Activated gamma-delta T cell (primary cell): ENCODE results near the gene MUS81.

Experiments
- DNase-seq: peaks from one replicate; lab custom pipeline; 2025; lab: John Stamatoyannopoulos, UW

Gene MUS81

GRCh38 chr11:65861165-65861505 lies 902 bp downstream of the MUS81 start:
- no peak for DNase-seq

DNA sequence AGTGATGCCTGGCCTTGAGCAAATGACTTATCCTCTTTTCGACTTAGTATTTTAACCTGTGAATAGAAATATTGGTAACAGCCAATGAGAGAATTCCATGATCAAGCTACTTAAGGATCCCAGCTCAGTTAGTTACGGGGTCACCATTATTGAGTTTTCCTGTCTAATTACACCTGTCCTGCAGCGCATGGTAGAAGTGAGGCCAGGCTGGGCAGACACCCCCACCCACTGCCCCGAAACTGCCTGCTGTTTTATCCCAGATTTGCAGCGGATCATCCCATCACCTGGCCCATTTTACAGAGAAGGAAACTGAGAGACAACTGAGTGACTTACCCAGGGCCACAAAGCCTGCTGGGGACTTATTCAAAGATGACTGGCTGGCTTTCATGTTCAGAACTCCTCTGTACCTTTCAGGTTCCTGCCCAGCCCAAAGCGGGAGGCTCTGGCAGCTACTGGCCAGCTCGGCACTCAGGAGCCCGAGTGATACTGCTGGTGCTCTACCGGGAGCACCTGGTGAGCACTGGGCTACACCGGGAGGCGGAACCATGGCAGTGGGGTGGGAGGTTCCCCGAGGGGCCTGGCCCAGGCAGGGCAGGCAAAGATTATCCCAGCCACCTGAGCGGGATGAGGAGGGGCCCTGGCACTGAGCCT lies 1.4 kb downstream of the MUS81 start:
- no peak for DNase-seq

- no peak for DNase-seq
Measured at GRCh38 chr11:65862191-65862735, 2.0 kb downstream of the MUS81 start.

GRCh38 chr11:65862941-65863888 lies 3.0 kb downstream of the MUS81 start:
- DNase-seq = no peak

DNA sequence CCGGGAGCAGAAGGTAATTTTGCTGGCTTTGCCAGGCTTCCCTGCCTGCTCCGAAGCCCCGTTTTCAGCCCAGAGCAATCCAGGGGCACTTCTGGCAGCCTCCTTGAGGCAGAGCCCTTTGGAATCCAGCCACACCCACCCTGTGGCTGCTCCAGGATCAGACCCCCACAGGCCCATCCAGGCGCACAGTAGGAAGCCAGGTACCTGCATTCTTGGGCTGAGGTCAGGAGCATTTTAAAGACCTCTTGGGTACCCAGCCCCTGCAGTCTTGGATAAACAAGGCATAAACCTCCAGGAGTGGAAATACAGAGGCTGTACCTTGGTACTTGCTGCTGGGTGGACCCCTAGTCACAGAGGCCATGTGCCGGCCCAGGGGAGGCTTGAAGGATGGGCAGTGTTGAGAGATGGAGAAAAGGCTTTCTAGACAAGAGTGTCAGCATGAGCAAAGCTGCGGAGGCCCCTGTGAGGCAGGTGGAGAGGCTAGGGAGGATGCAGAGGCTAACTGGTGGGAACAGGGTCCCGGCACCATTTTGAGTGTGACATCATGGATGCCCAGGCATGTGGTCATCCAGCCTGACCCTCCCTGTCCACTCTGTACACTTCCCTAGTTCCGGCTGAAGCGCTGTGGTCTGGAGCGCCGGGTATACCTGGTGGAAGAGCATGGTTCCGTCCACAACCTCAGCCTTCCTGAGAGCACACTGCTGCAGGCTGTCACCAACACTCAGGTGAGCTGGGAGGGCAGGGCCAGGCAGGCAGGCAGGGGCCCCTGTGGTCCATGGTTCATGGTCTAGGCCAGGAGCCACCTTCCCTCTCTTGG lies 3.9 kb downstream of the MUS81 start:
- DNase-seq = no peak

DNA sequence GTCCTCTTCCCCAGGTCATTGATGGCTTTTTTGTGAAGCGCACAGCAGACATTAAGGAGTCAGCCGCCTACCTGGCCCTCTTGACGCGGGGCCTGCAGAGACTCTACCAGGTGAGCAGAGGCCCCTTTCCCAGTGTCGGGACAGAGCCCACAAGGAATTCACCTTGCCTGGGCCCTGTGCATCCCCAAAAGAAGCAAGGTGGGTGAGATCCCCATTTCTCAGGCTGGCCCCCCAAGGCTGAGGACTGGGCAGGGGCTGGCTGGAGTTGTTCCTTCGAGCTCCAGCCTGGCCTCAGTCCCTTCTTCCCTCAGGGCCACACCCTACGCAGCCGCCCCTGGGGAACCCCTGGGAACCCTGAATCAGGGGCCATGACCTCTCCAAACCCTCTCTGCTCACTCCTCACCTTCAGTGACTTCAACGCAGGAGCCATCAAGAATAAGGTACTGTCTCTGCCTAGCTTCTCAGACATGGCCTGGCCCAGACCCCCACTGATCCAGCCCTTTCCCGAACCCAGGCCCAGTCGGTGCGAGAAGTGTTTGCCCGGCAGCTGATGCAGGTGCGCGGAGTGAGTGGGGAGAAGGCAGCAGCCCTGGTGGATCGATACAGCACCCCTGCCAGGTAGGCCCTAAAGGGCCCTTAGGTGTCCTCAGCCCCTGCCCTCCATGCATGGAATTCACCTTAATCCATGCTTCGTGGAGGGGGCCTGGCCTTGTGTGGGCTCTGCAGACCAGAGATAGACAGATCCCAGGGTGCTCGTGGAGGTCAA lies 4.7 kb downstream of the MUS81 start:
- DNase-seq = no peak

DNA sequence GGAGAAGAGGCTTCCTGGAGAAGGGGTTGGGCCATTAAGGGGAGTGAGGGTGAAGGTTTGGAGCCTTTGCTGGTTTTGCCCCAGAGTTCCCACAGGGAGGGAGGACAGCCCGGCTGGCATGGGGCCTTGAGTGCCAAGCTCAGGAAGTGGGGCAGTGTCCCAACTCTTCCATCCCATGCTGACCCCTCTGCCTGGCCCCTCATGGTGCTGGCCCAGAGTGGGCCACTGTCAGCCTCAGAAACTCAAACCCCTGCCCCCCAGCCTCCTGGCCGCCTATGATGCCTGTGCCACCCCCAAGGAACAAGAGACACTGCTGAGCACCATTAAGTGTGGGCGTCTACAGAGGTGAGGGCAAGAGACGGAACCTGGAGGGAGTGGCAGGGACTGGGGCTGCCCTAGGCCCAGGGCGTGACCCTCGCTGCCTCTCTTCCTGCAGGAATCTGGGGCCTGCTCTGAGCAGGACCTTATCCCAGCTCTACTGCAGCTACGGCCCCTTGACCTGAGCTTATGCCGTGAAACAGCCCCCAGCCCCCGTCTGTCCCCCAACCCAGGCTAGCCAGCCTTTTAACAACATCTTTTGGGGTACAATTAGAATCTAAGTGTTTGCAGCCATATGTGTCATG lies 5.4 kb downstream of the MUS81 start:
- DNase-seq = no peak

GRCh38 chr11:65866509-65867283 lies 6.5 kb downstream of the MUS81 start:
- no peak for DNase-seq

DNA sequence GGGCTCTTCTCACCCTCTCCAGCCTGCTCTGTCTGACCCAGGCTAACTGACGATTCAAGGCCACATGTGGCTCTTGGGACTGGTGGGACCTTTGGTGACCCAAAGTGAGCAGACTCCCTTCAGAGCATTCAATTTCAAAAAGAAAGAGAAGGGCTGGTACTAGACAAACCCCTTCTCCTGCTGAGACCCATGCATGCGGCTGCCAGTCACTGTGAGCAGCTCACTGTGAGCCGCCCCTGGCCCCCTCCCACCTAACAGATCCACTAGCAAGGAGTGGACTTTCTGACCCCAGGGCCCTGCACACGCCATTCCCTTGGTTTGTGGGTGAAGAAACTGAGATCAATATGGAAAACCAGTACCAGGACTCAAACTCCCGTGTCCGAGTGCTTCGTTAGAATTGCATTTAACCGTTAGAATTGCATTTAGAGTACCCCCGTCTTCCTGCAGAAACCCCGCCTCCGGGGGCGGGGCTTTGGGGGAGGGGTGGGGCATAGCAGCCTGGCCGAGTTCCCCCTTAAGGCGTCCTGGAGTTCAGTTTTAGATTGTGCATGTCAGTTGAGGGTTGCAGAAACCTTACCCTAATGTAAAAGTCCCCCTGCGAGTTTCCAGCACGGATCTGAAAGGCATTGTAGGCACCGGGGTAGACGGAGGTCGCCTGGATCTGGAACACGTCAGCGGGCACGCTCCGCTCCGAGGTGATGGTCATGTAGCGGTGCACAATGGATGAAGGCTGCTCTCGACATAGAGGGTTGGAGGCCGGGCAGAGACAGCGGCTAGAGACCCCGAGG lies 7.2 kb downstream of the MUS81 start:
- no peak for DNase-seq

- DNase-seq = no peak
Measured at GRCh38 chr11:65868076-65868667, 7.9 kb downstream of the MUS81 start.

- no peak for DNase-seq
Measured at GRCh38 chr11:65868907-65869306, 8.7 kb downstream of the MUS81 start.

DNA sequence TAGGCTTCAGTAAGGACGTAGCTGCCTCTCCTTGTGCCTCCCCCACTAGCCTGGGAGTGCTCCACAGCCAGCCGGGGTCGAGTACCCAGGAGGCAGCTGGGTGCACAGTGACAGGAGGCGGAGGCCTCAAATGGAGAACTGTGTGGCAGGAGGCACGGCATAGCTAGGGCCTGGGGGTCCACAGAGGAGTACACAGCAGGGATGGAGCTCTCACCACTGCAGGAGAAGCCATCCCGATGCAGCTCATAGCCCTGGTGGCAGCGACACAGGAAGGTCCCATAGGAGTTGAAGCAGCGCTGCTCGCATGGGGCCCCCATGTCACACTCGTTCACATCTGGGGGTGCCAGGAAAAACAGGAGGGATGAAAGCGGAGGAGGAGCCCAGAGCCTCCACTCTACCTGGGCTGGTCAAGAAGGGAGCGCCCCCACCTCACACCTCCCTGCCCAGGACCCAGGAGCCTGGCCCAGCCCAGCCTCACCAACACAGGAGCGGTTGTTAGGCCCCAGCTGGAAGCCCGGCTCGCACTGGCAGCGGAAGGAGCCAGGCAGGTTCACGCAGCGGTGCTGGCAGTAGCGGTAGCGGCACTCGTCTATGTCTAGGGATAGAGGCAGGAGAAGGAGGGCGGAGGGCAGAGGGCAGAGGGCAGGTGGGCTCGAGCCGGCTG lies 9.5 kb downstream of the MUS81 start:
- DNase-seq = no peak

- DNase-seq = no peak
Measured at GRCh38 chr11:65870307-65870658, 10.1 kb downstream of the MUS81 start.

DNA sequence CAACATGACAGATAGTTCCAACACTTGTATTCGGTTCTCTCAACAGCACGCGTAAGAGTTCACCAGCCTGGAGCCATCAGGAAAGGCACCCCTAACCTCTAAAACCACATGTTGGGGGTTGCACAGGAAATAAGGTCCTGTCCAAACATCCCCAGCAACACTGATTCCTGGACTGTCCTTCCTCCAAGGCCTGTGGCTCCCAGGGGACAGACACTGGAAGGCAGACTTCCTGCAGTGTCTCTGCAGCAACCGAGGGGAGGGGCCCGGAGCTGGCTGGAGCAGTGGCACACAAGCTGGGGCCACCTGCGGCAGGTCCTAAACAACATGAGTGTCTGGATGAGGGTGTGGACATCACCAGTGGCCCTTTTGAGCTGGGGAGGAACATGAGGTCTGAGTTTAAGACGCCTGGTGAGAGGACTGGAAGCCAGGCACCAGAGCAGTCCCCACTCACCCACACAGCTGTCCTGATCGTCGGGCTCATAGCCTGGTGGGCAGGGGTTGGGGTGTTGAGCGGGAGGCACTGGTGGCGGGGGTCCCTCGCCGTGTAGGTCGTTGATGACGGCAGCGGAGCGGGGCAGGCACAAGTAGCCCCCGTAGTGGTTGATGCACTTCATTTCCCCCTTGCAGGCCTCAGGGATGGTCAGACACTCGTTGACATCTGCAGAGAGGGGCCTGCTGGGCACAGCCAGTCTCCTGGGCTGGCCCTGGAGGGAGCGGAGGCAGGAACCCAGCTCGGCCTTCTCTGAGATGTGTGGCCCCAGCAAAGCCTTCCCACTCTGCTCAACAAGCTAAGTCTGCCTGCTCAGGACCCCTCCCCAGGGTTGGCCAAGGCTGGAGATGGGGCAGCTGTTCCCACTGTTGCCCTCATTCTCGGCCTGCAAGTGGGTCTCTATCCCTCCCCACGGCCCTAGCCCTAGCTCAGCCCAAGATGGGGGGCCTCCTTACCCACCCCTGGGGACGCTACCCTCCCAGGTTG lies 10.8 kb downstream of the MUS81 start:
- DNase-seq = no peak

GRCh38 chr11:65871811-65872548 lies 11.7 kb downstream of the MUS81 start:
- no peak for DNase-seq

- no peak for DNase-seq
Measured at GRCh38 chr11:65872586-65873317, 12.5 kb downstream of the MUS81 start, which contains the start of gene EFEMP2. Gene EFEMP2, minus strand, starts transcription at chr11:65872800. Its CDS starts 446 bp downstream, at chr11:65872354.
